Measurements from ENCODE around the gene NT5C3B. TPM values are rescaled to one million over a fixed set of nuclear protein-coding genes. Genes with fewer than 3 reads are reported as not detected.
A peak's percentile ranks its signal among the peaks of the same experiment; 100 is the strongest.

NT5C3B gene
- total RNA-seq, 2 experiments from 2014 or later: 25.7 to 29.7 TPM

DNA sequence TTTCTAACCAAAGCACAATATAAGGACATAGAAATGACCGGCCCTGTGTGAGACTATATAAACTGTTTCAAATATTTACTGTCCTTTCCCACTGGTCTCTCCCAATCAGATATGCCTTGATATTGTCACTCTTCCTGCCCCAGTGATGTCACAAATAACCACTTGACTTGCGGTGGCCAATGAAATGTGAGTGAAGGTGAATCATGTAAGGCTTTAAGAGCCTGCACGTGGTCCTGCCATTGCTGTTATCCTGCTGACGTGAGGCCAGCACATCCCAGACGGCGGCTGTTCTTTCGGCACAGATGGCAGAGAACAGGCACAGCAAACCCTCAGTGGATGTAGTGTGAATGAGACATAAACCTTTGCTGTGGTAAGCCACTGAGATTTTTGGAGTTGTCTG is 34.6 kb upstream of the NT5C3B start:
- TF ChIP-seq, protein P1, sequence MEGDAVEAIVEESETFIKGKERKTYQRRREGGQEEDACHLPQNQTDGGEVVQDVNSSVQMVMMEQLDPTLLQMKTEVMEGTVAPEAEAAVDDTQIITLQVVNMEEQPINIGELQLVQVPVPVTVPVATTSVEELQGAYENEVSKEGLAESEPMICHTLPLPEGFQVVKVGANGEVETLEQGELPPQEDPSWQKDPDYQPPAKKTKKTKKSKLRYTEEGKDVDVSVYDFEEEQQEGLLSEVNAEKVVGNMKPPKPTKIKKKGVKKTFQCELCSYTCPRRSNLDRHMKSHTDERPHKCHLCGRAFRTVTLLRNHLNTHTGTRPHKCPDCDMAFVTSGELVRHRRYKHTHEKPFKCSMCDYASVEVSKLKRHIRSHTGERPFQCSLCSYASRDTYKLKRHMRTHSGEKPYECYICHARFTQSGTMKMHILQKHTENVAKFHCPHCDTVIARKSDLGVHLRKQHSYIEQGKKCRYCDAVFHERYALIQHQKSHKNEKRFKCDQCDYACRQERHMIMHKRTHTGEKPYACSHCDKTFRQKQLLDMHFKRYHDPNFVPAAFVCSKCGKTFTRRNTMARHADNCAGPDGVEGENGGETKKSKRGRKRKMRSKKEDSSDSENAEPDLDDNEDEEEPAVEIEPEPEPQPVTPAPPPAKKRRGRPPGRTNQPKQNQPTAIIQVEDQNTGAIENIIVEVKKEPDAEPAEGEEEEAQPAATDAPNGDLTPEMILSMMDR (IDR thresholded peaks at IDR 0.05): no peak
- peaks cover 57% of the 10 kb centered on the region for H3K36me3 ChIP-seq (ENCODE audit: insufficient read depth, low read length)
- POLR2A ChIA-PET: no interaction called here
- Mint-ChIP-seq H3K27ac (no peak overlapping the region), H3K4me1 (ENCODE audit: low read depth) (no peaks in the 10 kb centered on the region), H3K27me3 (no peaks in the 10 kb centered on the region), H3K36me3 (ENCODE audit: low read depth) (peaks cover 72% of the 10 kb centered on the region), H3K9me3 (no peaks in the 10 kb centered on the region), H3K4me3 (no peak overlapping the region)
- H3K4me1 ChIP-seq (ENCODE audit: insufficient read depth, low read length): peaks cover under 1% of the 10 kb centered on the region
- CTCF ChIA-PET: interaction anchor here (1.3 kb wide), 1 partner anchor 175 kb away, joined by 3 read pairs; no protein-coding TSS in a partner anchor
- no peaks in the 10 kb centered on the region for H3K9me3 ChIP-seq (ENCODE audit: control insufficient read depth in 1 of 2, insufficient read depth in 1 of 2, low read length in 2 of 2)
- no peak for DNase-seq
- ATAC-seq (ENCODE audit: poor library complexity): no peak
- no peak overlapping the region for H3K4me3 ChIP-seq (ENCODE audit: low read length)
- intact Hi-C loops (cut with DNase I, micrococcal nuclease): no loop called here
- no peak overlapping the region for H3K27ac ChIP-seq (ENCODE audit: low read depth in 1 of 2, low read length in 2 of 2)
- H3K27me3 ChIP-seq (ENCODE audit: control insufficient read depth in 1 of 2, insufficient read depth in 2 of 2, low read length in 2 of 2): no peaks in the 10 kb centered on the region

DNA sequence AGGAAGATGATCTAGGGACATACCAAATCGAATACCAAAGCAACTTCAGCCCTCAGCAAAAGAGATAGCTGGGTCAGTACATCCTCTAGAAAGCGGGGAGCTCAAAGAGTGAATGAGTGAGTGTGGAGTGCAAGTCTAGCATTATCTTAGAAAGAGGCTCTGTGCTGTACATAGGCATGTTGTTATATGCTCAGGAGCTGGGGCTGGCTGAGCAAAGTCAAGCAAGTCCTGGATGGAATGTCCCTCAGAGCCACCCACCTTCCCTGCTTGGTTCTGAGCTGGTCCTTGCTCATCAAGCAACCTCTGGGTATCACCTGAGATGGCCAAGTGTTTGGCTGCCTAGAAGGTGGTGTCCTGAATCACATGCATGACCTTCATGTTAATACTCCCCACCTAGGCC is 34.1 kb upstream of the NT5C3B start:
- Histone ChIP-seq H3K4me1 (ENCODE audit: insufficient read depth, low read length) (peaks cover 3% of the 10 kb centered on the region), H3K27ac (ENCODE audit: low read depth in 1 of 2, low read length in 2 of 2) (no peak overlapping the region), H3K36me3 (ENCODE audit: insufficient read depth, low read length) (peaks cover 57% of the 10 kb centered on the region), H3K4me3 (ENCODE audit: low read length) (no peak overlapping the region), H3K9me3 (ENCODE audit: control insufficient read depth in 1 of 2, insufficient read depth in 1 of 2, low read length in 2 of 2) (no peaks in the 10 kb centered on the region), H3K27me3 (ENCODE audit: control insufficient read depth in 1 of 2, insufficient read depth in 2 of 2, low read length in 2 of 2) (no peaks in the 10 kb centered on the region)
- ChIA-PET CTCF (interaction anchor here (0.6 to 1.3 kb wide), 2 partner anchors 174 to 1775 kb away, joined by 3 read pairs; no protein-coding TSS in a partner anchor), POLR2A (no interaction called here)
- peaks cover 72% of the 10 kb centered on the region for H3K36me3 Mint-ChIP-seq (ENCODE audit: low read depth)
- H3K27me3 Mint-ChIP-seq: no peaks in the 10 kb centered on the region
- TF ChIP-seq, protein P1 (IDR thresholded peaks at IDR 0.05): no peak
- no peaks in the 10 kb centered on the region for H3K4me1 Mint-ChIP-seq (ENCODE audit: low read depth)
- intact Hi-C loops (cut with DNase I, micrococcal nuclease): no loop called here
- H3K27ac Mint-ChIP-seq: no peak overlapping the region
- DNase-seq: no peak
- ATAC-seq (ENCODE audit: poor library complexity): no peak
- H3K4me3 Mint-ChIP-seq: no peak overlapping the region
- H3K9me3 Mint-ChIP-seq: no peaks in the 10 kb centered on the region

DNA sequence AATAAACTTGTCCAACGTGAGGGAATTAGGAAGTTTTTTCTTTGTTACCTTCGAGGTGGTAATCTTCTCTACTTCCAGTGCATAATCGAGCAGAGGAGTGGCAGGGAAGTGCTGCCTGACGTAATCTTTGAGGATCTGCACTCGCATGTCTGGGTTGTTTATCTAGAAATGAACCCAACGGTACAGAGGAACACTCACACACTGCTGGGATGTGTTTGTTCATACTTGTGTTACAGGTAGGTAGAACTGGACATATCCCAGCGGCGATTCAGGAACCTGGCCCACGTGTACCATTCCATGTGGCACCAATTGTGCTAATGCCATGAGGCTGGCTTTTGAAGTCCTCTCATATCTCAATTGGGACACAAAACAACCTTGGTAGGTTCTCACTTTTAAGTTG is 33.4 kb upstream of the NT5C3B start:
- H3K9me3 ChIP-seq (ENCODE audit: control insufficient read depth in 1 of 2, insufficient read depth in 1 of 2, low read length in 2 of 2): no peaks in the 10 kb centered on the region
- Mint-ChIP-seq H3K27me3 (no peaks in the 10 kb centered on the region), H3K4me3 (no peak overlapping the region), H3K4me1 (ENCODE audit: low read depth) (no peaks in the 10 kb centered on the region), H3K27ac (peak overlapping the region; percentile 7), H3K9me3 (no peaks in the 10 kb centered on the region), H3K36me3 (ENCODE audit: low read depth) (peaks cover 66% of the 10 kb centered on the region)
- TF ChIP-seq, protein P1 (IDR thresholded peaks at IDR 0.05): no peak
- H3K27me3 ChIP-seq (ENCODE audit: control insufficient read depth in 1 of 2, insufficient read depth in 2 of 2, low read length in 2 of 2): no peaks in the 10 kb centered on the region
- intact Hi-C loops (cut with DNase I, micrococcal nuclease): loop anchor here in 1 of 2 experiments (5.0 kb wide), 2 partner anchors 48 to 98 kb away; partner anchors contain the start of genes ACLY and CNP
- peaks cover 6% of the 10 kb centered on the region for H3K4me1 ChIP-seq (ENCODE audit: insufficient read depth, low read length)
- no peak overlapping the region for H3K4me3 ChIP-seq (ENCODE audit: low read length)
- ATAC-seq (ENCODE audit: poor library complexity) (no peak), DNase-seq (no peak)
- ChIA-PET CTCF (interaction anchor here (0.5 to 1.3 kb wide), 2 partner anchors 52 to 174 kb away, joined by 3 read pairs; no protein-coding TSS in a partner anchor), POLR2A (interaction anchor here (0.9 kb wide), 1 partner anchor 61 kb away, joined by 3 read pairs; the partner anchor contains the start of gene ODAD4)
- peaks cover 57% of the 10 kb centered on the region for H3K36me3 ChIP-seq (ENCODE audit: insufficient read depth, low read length)
- H3K27ac ChIP-seq (ENCODE audit: low read depth in 1 of 2, low read length in 2 of 2): no peak overlapping the region
